HEK293 (cell line): ENCODE data around the gene B3GALNT1.

Experiments used
- KLF9 ChIP-seq: fragments of 450-650 bp; formaldehyde crosslinking; IDR thresholded peaks from 2 replicates; pipeline ENCODE4 v1.5.1; 2016; ENCODE audit warnings: missing biosample characterization, missing genetic modification characterization, low read depth
- WT1 ChIP-seq: fragments of 450-650 bp; formaldehyde crosslinking; IDR thresholded peaks from 2 replicates; pipeline ENCODE4 v1.5.1; 2016; ENCODE audit warnings: missing biosample characterization, missing genetic modification characterization
- ZNF76 ChIP-seq: fragments of 450-650 bp; formaldehyde crosslinking; IDR thresholded peaks from 2 replicates; pipeline ENCODE4; 2016; ENCODE audit warnings: low read depth, missing biosample characterization, missing genetic modification characterization, borderline replicate concordance
- TF ChIP-seq, protein P1 (sequence below): fragments of 450-650 bp; formaldehyde crosslinking; IDR thresholded peaks from 2 replicates; pipeline ENCODE4 v1.5.1; 2016; ENCODE audit warnings: missing biosample characterization, missing genetic modification characterization
- TF ChIP-seq, protein P2 (sequence below): fragments of 450-650 bp; formaldehyde crosslinking; IDR thresholded peaks from 2 replicates; pipeline ENCODE4 v1.5.1; 2016; ENCODE audit warnings: missing biosample characterization, missing genetic modification characterization

DNA sequence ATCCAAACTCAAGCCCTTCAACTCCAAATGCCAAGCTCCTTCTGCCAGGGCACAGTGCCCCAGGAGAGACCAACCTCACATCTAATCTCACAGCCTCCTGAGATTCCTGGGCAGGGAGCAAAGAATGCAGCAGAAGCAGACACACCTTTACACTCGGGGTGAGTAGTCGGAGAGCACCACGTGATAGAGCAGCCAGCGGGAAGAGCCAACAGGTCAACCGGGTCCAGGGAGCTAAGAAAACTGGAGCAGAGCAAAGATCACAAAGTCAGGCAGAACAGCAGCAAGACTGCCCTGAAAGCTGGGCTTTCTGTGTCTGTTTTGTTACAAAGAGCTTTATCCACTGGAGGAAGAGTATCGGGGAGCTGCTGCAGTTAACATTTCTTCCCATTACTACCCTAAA lies 4.2 kb downstream of the B3GALNT1 start:
- TF ChIP-seq, protein P1, sequence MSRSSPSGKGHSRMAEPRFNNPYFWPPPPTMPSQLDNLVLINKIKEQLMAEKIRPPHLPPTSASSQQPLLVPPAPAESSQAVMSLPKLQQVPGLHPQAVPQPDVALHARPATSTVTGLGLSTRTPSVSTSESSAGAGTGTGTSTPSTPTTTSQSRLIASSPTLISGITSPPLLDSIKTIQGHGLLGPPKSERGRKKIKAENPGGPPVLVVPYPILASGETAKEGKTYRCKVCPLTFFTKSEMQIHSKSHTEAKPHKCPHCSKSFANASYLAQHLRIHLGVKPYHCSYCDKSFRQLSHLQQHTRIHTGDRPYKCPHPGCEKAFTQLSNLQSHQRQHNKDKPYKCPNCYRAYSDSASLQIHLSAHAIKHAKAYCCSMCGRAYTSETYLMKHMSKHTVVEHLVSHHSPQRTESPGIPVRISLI = no peak
- no peak for TF ChIP-seq WT1
- TF ChIP-seq, protein P2, sequence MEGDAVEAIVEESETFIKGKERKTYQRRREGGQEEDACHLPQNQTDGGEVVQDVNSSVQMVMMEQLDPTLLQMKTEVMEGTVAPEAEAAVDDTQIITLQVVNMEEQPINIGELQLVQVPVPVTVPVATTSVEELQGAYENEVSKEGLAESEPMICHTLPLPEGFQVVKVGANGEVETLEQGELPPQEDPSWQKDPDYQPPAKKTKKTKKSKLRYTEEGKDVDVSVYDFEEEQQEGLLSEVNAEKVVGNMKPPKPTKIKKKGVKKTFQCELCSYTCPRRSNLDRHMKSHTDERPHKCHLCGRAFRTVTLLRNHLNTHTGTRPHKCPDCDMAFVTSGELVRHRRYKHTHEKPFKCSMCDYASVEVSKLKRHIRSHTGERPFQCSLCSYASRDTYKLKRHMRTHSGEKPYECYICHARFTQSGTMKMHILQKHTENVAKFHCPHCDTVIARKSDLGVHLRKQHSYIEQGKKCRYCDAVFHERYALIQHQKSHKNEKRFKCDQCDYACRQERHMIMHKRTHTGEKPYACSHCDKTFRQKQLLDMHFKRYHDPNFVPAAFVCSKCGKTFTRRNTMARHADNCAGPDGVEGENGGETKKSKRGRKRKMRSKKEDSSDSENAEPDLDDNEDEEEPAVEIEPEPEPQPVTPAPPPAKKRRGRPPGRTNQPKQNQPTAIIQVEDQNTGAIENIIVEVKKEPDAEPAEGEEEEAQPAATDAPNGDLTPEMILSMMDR (tag by site-specific recombination) = no peak
- TF ChIP-seq KLF9 (tag by site-specific recombination) = no peak
- TF ChIP-seq ZNF76 = no peak
